Keratinocyte (primary cell): Measurements from ENCODE around the gene GRM1. TPM values are rescaled to one million over a fixed set of nuclear protein-coding genes. Genes with fewer than 3 reads are reported as not detected.
A peak's percentile ranks its signal among the peaks of the same experiment; 100 is the strongest.

Experiments
- DNase-seq: peaks from one replicate; pipeline ENCODE4 v3.0.0-alpha.2; 2011; ENCODE audit warnings: low read depth, missing footprints, low spot score
- FAIRE-seq: peaks from 2 replicates; lab custom pipeline; 2011; peaks lifted over from hg19 to GRCh38; lab: Jason Lieb, UNC
- H2AFZ ChIP-seq: 2 replicates; pipeline ENCODE4 v1.6.0; 2012; ENCODE audit warnings: low read length, control low read depth, inconsistent platforms; ENCODE audit not compliant: control insufficient read depth
- H3K27ac ChIP-seq: 2 replicates; pipeline ENCODE4 v1.5.1; 2011; ENCODE audit warnings: low read length; ENCODE audit not compliant: control insufficient read depth, insufficient read depth
- H3K27me3 ChIP-seq: 3 replicates; pipeline ENCODE4 v1.6.0; 2011; ENCODE audit warnings: low read length; ENCODE audit not compliant: control insufficient read depth, insufficient read depth; ENCODE audit errors: extremely low read depth
- H3K36me3 ChIP-seq, 2 experiments: 2 replicates in 1 of 2; 3 replicates in 1 of 2; pipeline ENCODE4 v1.5.1; 2011; ENCODE audit warnings: low read length in 2 of 2, mild to moderate bottlenecking in 1 of 2; ENCODE audit not compliant: control insufficient read depth in 2 of 2, insufficient read depth in 2 of 2; ENCODE audit errors: extremely low read depth in 1 of 2
- H3K4me1 ChIP-seq: 3 replicates; pipeline ENCODE4 v1.5.1; 2011; ENCODE audit warnings: low read length; ENCODE audit not compliant: control insufficient read depth, insufficient read depth; ENCODE audit errors: extremely low read depth
- H3K4me2 ChIP-seq: 3 replicates; pipeline ENCODE4 v1.6.0; 2011; ENCODE audit warnings: low read depth, low read length; ENCODE audit not compliant: control insufficient read depth, insufficient read depth; ENCODE audit errors: extremely low read depth
- H3K4me3 ChIP-seq, 3 experiments: fragments of 200-600 bp in 1 of 3; sonication (generic) in 1 of 3; 2 replicates in 2 of 3; 3 replicates in 1 of 3; pipeline ENCODE4 v1.5.1; 2011 to 2016; ENCODE audit warnings: low read length in 3 of 3, mild to moderate bottlenecking in 3 of 3, control low read depth in 2 of 3, inconsistent platforms in 1 of 3, low read depth in 1 of 3, mixed read lengths in 1 of 3, mixed run types in 1 of 3, moderate library complexity in 1 of 3; ENCODE audit not compliant: control insufficient read depth in 2 of 3, insufficient read depth in 2 of 3; ENCODE audit errors: extremely low read depth in 1 of 3
- H3K79me2 ChIP-seq: 2 replicates; pipeline ENCODE4 v1.6.0; 2012; ENCODE audit warnings: low read length; ENCODE audit not compliant: control insufficient read depth, insufficient read depth
- H3K9ac ChIP-seq: 3 replicates; pipeline ENCODE4 v1.6.0; 2011; ENCODE audit warnings: low read length; ENCODE audit not compliant: control insufficient read depth, insufficient read depth; ENCODE audit errors: extremely low read depth
- H3K9me1 ChIP-seq: 3 replicates; pipeline ENCODE4 v1.6.0; 2011; ENCODE audit warnings: low read length; ENCODE audit not compliant: control insufficient read depth, insufficient read depth; ENCODE audit errors: extremely low read depth
- H3K9me3 ChIP-seq: 2 replicates; pipeline ENCODE4 v1.5.1; 2012; ENCODE audit warnings: low read depth, low read length; ENCODE audit not compliant: control insufficient read depth
- H4K20me1 ChIP-seq: 3 replicates; pipeline ENCODE4 v1.6.0; 2011; ENCODE audit warnings: low read length; ENCODE audit not compliant: control insufficient read depth, insufficient read depth; ENCODE audit errors: extremely low read depth
- EZH2 ChIP-seq: IDR thresholded peaks from one replicate; pipeline ENCODE4 v1.6.1; 2012; ENCODE audit warnings: inconsistent platforms, mild to moderate bottlenecking, low read length, moderate library complexity
- dilution Hi-C: fragments of 300-500 bp; cut with MboI; formaldehyde crosslinking; loops from one replicate; pipeline ENCODE4 v1.7.0; 2020; ENCODE audit warnings: low sequenced_read_pairs; ENCODE audit not compliant: extremely low pct_ligation_motif_present
- polyA plus RNA-seq, 5 experiments: library from polyadenylated mRNA; depleted of rRNA in 3 of 5; stranded (reverse) in 3 of 5; stranded (forward) in 1 of 5; unstranded in 1 of 5; fragments of >200 nt; gene quantifications; 1 replicate in 1 of 5; 2 replicates in 3 of 5; 3 replicates in 1 of 5; pipeline versions ENCODE4 v1.2.1 to v1.2.3, GENCODE V29; 2011 to 2012; ENCODE audit warnings: missing spikeins in 2 of 5, low read depth in 1 of 5, low replicate concordance in 1 of 5
- TF ChIP-seq, protein P1 (sequence below), 3 experiments: IDR thresholded peaks in 1 of 3; conservative IDR thresholded peaks in 1 of 3; optimal IDR thresholded peaks in 1 of 3; 2 replicates in 2 of 3; 3 replicates in 1 of 3; pipeline versions ENCODE3 to v1.5.1; 2011; ENCODE audit warnings: low read length in 3 of 3, mild to moderate bottlenecking in 3 of 3, moderate library complexity in 2 of 3, control low read depth in 1 of 3, inconsistent platforms in 1 of 3; ENCODE audit not compliant: insufficient read depth in 2 of 3; ENCODE audit errors: extremely low read depth in 1 of 3

Gene GRM1
- polyA plus RNA-seq, 1 donor (not counting 4 experiments of a cell fraction or from before 2014, with no cell fraction given): not detected

DNA sequence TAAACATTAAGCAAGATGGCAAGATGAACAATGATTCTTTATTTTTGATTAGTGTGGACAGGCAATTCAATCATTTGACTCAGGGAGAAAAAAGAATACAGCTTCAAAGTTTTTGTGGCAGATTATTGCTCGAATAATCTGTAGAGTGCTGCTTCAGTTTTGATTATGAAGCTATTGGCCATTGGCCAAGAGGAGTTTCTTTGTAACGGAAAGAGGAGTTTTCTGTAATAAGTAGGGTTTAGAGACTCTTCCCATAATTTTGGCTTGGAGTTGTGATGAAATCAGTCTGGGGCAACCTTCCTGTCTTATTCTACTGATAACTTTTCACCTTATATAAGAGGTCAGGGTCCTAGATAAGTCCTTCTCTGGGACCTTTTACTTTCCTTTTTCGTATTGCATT is 258.1 kb downstream of the GRM1 start:
- H3K4me2 ChIP-seq: no peak overlapping the region
- dilution Hi-C loops: no loop called here
- H3K4me3 ChIP-seq: no peak overlapping the region
- H3K79me2 ChIP-seq: no peaks in the 10 kb centered on the region
- no peaks in the 10 kb centered on the region for H3K9me3 ChIP-seq
- H4K20me1 ChIP-seq: no peaks in the 10 kb centered on the region
- H3K27me3 ChIP-seq: no peaks in the 10 kb centered on the region
- DNase-seq (no peak), FAIRE-seq (no peak)
- H3K9me1 ChIP-seq: no peaks in the 10 kb centered on the region
- H2AFZ ChIP-seq: no peak overlapping the region
- no peak overlapping the region for H3K9ac ChIP-seq
- TF ChIP-seq, protein P1, sequence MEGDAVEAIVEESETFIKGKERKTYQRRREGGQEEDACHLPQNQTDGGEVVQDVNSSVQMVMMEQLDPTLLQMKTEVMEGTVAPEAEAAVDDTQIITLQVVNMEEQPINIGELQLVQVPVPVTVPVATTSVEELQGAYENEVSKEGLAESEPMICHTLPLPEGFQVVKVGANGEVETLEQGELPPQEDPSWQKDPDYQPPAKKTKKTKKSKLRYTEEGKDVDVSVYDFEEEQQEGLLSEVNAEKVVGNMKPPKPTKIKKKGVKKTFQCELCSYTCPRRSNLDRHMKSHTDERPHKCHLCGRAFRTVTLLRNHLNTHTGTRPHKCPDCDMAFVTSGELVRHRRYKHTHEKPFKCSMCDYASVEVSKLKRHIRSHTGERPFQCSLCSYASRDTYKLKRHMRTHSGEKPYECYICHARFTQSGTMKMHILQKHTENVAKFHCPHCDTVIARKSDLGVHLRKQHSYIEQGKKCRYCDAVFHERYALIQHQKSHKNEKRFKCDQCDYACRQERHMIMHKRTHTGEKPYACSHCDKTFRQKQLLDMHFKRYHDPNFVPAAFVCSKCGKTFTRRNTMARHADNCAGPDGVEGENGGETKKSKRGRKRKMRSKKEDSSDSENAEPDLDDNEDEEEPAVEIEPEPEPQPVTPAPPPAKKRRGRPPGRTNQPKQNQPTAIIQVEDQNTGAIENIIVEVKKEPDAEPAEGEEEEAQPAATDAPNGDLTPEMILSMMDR (optimal IDR thresholded peaks at IDR 0.05 in 1 of 3, IDR thresholded peaks at IDR 0.05 in 1 of 3, conservative IDR thresholded peaks at IDR 0.05 in 1 of 3; ENCODE audit: extremely low read depth in 1 of 3, insufficient read depth in 2 of 3, low read length in 3 of 3): no peak
- no peak for TF ChIP-seq EZH2
- H3K36me3 ChIP-seq: no peaks in the 10 kb centered on the region
- peaks cover 5% of the 10 kb centered on the region for H3K4me1 ChIP-seq
- H3K27ac ChIP-seq: no peak overlapping the region

DNA sequence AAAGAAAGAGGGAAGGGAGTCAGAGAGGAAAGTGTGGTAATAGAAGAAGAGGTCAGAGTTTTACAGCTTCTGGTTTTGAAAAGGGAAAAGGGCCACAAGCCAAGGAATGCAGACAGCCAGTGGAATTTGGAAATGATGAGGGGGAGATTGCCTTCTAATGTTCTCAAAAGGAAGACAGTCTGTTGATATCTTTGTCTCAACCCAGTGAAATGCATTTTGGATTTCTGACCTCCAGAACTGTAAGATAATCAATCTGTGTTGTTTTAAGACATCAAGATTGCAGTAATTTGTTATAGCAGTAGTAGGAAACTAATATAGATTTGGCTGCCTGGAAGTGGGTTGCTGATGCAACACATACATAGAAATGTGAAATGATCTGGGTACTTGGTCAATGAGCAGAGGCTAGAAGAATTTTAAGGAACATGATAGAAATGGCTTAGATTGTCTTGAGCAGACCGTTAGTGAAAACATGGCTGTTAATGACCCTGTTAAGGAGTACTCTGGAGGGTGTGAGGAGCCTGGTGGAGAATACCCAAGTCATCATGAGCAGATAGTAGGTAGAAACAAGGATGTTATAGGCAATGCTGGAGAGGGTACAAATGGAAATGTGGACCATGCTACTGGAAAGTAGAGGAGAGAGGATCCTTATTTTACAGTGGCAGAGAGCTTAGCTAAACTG is 259.0 kb downstream of the GRM1 start:
- H2AFZ ChIP-seq: no peak overlapping the region
- no peak overlapping the region for H3K9ac ChIP-seq
- dilution Hi-C loops: no loop called here
- no peak for TF ChIP-seq EZH2
- TF ChIP-seq, protein P1 (optimal IDR thresholded peaks at IDR 0.05 in 1 of 3, IDR thresholded peaks at IDR 0.05 in 1 of 3, conservative IDR thresholded peaks at IDR 0.05 in 1 of 3; ENCODE audit: extremely low read depth in 1 of 3, insufficient read depth in 2 of 3, low read length in 3 of 3): no peak
- H3K4me3 ChIP-seq: no peak overlapping the region
- FAIRE-seq: peak; percentile 32
- no peaks in the 10 kb centered on the region for H3K27me3 ChIP-seq
- H3K9me1 ChIP-seq: no peaks in the 10 kb centered on the region
- no peak overlapping the region for H3K27ac ChIP-seq
- no peak overlapping the region for H3K4me2 ChIP-seq
- H3K36me3 ChIP-seq: no peaks in the 10 kb centered on the region
- no peak for DNase-seq
- no peaks in the 10 kb centered on the region for H4K20me1 ChIP-seq
- no peaks in the 10 kb centered on the region for H3K79me2 ChIP-seq
- peaks cover 5% of the 10 kb centered on the region for H3K4me1 ChIP-seq
- H3K9me3 ChIP-seq: no peaks in the 10 kb centered on the region
